Kidney (tissue), 14 donors: Measurements from ENCODE around the gene GPX2. TPM values are rescaled to one million over a fixed set of nuclear protein-coding genes. Genes with fewer than 3 reads are reported as not detected.

Experiments
- DNase-seq, 5 donors: peaks; one replicate each; pipeline ENCODE4 v3.0.0-alpha.2; 2013 to 2020
- FAIRE-seq: peaks from 2 replicates; lab custom pipeline; 2012; peaks lifted over from hg19 to GRCh38; lab: Jason Lieb, UNC
- H3K27ac ChIP-seq, 2 donors: one replicate each; pipeline ENCODE4 v1.7.0; 2013; ENCODE audit warnings: low read depth in 2 of 2, low read length in 2 of 2, inconsistent platforms in 1 of 2
- H3K27me3 ChIP-seq: one replicate; pipeline ENCODE4 v1.7.1; 2013; ENCODE audit warnings: low read length, inconsistent platforms; ENCODE audit not compliant: control insufficient read depth, insufficient read depth
- H3K36me3 ChIP-seq, 3 donors: one replicate each; pipeline versions ENCODE4 v1.7.0 to v1.7.1; 2013; ENCODE audit warnings: low read length in 3 of 3, control low read depth in 1 of 3, inconsistent platforms in 1 of 3; ENCODE audit not compliant: insufficient read depth in 3 of 3, control insufficient read depth in 2 of 3
- H3K4me1 ChIP-seq, 3 donors: one replicate each; pipeline versions ENCODE4 v1.7.0 to v1.7.1; 2013; ENCODE audit warnings: low read length in 3 of 3, inconsistent platforms in 1 of 3, low read depth in 1 of 3; ENCODE audit not compliant: control insufficient read depth in 2 of 3, insufficient read depth in 2 of 3
- H3K4me3 ChIP-seq, 3 donors: one replicate each; pipeline versions ENCODE4 v1.7.0 to v1.8.1; 2013; ENCODE audit warnings: low read length in 3 of 3, control low read depth in 1 of 3, inconsistent platforms in 1 of 3
- H3K9ac ChIP-seq, 3 donors: one replicate each; pipeline versions ENCODE4 v1.7.0 to v1.7.1; 2013; ENCODE audit warnings: low read length in 3 of 3, control low read depth in 1 of 3, inconsistent platforms in 1 of 3
- H3K9me3 ChIP-seq, 3 donors: one replicate each; pipeline versions ENCODE4 v1.7.0 to v1.7.1; 2013; ENCODE audit warnings: low read length in 3 of 3, control low read depth in 1 of 3, inconsistent platforms in 1 of 3; ENCODE audit not compliant: control insufficient read depth in 2 of 3, insufficient read depth in 1 of 3
- intact Hi-C: fragments of 100-400 bp; cut with DNase I; formaldehyde crosslinking; loops from one replicate; pipeline ENCODE4 v1.11.1; 2022
- polyA plus RNA-seq: library from polyadenylated mRNA; stranded (reverse); fragments of 350-450 nt; fragmentation: Illumina TruSeq; extraction: RNeasy Lipid Tissue Mini Kit (QIAGEN cat#74804); gene quantifications from one replicate; pipeline ENCODE4 v1.2.3, GENCODE V29; 2014; ENCODE audit warnings: low read depth, low replicate concordance; ENCODE audit not compliant: insufficient read depth
- total RNA-seq: library from RNA; stranded (reverse); fragmentation: NEBNext Ultra II Directional; extraction: Animal tissue kit (Norgen Biotek cat#: 25700); gene quantifications from one replicate; pipeline ENCODE4 v1.2.1, GENCODE V29; 2021
- TF ChIP-seq, protein P1 (sequence below): IDR thresholded peaks from 3 replicates; pipeline ENCODE4 v1.5.1; 2012; ENCODE audit warnings: mild to moderate bottlenecking, moderate library complexity, borderline replicate concordance; ENCODE audit not compliant: insufficient read depth; ENCODE audit errors: extremely low read depth
- donor health status: control.
- donor health status: control.
- donor health status: control.
- donor health status: control.
- donor health status: control.
- donor health status: DM: yes; HTN: yes; CAD: no.
- donor health status: Normal renal cell carcinoma (clear cell type).

Gene GPX2
- total and polyA plus RNA-seq, 2 donors from 2014 or later: 8.4 to 60.0 TPM

DNA sequence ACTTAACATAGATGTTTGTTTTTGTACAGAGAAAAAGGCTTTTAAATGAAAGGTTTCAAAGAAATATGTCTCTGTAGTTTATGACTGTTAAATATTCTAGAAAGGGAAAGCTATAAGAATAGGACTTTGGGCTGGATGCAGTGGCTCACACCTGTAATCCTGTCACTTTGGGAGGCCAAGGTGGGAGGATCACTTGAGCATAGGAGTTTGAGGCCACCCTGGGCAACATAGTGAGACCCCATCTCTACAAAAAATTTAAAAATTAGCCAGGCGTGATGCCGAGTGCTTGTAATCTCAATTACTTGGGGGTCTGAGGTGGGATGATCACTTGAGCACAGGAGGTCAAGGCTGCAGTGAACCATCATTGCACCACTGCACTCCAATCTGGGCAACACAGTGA is 11.4 kb downstream of the GPX2 start:
- no peaks in the 10 kb centered on the region for H3K4me1 ChIP-seq
- peaks cover 6 to 31% (median 25%) of the 10 kb centered on the region in 3 donors for H3K36me3 ChIP-seq
- FAIRE-seq (no peak), DNase-seq (no peak)
- TF ChIP-seq, protein P1, sequence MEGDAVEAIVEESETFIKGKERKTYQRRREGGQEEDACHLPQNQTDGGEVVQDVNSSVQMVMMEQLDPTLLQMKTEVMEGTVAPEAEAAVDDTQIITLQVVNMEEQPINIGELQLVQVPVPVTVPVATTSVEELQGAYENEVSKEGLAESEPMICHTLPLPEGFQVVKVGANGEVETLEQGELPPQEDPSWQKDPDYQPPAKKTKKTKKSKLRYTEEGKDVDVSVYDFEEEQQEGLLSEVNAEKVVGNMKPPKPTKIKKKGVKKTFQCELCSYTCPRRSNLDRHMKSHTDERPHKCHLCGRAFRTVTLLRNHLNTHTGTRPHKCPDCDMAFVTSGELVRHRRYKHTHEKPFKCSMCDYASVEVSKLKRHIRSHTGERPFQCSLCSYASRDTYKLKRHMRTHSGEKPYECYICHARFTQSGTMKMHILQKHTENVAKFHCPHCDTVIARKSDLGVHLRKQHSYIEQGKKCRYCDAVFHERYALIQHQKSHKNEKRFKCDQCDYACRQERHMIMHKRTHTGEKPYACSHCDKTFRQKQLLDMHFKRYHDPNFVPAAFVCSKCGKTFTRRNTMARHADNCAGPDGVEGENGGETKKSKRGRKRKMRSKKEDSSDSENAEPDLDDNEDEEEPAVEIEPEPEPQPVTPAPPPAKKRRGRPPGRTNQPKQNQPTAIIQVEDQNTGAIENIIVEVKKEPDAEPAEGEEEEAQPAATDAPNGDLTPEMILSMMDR: no peak
- H3K4me3 ChIP-seq: no peak overlapping the region
- no peaks in the 10 kb centered on the region for H3K27me3 ChIP-seq
- no peaks in the 10 kb centered on the region for H3K9me3 ChIP-seq
- no peak overlapping the region for H3K9ac ChIP-seq
- H3K27ac ChIP-seq: no peak overlapping the region
- intact Hi-C loops: no loop called here

DNA sequence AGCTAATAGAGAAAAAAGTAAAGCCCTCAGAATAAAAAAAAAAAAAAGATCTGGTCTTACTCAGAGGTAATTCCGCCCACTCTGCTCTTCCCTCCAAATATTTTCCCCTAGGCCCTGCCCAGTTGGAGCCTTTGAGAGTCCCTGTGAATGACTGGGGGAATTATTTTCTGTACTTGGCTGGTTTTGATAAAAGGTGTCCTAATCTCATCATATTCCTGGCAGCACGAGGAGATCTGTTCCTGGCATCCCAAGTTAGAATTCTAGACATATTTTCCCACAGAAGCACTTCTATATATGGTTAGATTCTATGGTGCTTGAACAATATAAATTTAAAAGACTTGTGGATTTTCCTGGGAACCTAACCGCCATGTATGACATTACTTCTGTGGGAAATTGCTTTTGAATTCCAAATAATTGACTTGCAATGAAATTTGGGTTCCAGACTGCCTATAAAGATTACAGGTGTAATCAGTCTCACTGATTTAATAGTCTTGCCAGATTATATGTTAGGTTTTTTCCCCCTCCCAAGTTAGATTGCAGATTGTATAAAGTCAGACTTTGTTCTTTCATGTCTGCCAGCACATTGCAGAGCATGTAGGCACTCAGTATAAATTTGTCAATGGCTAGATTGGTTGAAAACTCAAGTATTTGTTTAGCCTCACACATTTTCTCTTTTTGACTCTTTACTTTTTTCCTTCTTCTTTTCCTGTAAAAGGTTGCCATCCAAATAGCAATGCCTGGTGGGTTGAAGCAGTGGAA is 12.3 kb downstream of the GPX2 start:
- Histone ChIP-seq H3K27ac (no peak overlapping the region), H3K36me3 (peaks cover 6 to 33% (median 26%) of the 10 kb centered on the region in 3 donors), H3K4me3 (no peak overlapping the region), H3K9me3 (no peaks in the 10 kb centered on the region), H3K9ac (no peak overlapping the region), H3K27me3 (no peaks in the 10 kb centered on the region), H3K4me1 (no peaks in the 10 kb centered on the region)
- intact Hi-C loops: no loop called here
- DNase-seq (no peak), FAIRE-seq (no peak)
- TF ChIP-seq, protein P1: no peak

GRCh38 chr14:64929014-64929359 is 13.6 kb downstream of the GPX2 start:
- DNase-seq: no peak
- TF ChIP-seq, protein P1: no peak
- no peak for FAIRE-seq
- Histone ChIP-seq H3K27ac (no peak overlapping the region), H3K9me3 (no peaks in the 10 kb centered on the region), H3K27me3 (no peaks in the 10 kb centered on the region), H3K4me3 (no peak overlapping the region), H3K4me1 (no peaks in the 10 kb centered on the region), H3K9ac (no peak overlapping the region), H3K36me3 (peaks cover 6 to 34% (median 32%) of the 10 kb centered on the region in 3 donors)
- intact Hi-C loops: no loop called here
